Bronchial epithelial cell (primary cell): ENCODE data around the gene SMIM29. TPM values are rescaled to one million over a fixed set of nuclear protein-coding genes. Genes with fewer than 3 reads are reported as not detected.

Source experiments
- DNase-seq: peaks from one replicate; pipeline ENCODE4 v3.0.0-alpha.2; 2010; ENCODE audit warnings: low read depth
- FAIRE-seq: peaks from 2 replicates; lab custom pipeline; 2011; peaks lifted over from hg19 to GRCh38; lab: Jason Lieb, UNC
- H3K27me3 ChIP-seq: 2 replicates; pipeline ENCODE4 v1.5.1; 2011; ENCODE audit warnings: low read length; ENCODE audit not compliant: control insufficient read depth, insufficient read depth
- H3K36me3 ChIP-seq: 2 replicates; pipeline ENCODE4 v1.5.1; 2011; ENCODE audit warnings: low read length; ENCODE audit not compliant: control insufficient read depth, insufficient read depth
- H3K4me3 ChIP-seq: 2 replicates; pipeline ENCODE4 v1.5.1; 2011; ENCODE audit warnings: mild to moderate bottlenecking, low read depth, low read length, control low read depth
- CTCF ChIP-seq: IDR thresholded peaks from 2 replicates; pipeline ENCODE4 v1.5.1; 2011; ENCODE audit warnings: mild to moderate bottlenecking, moderate library complexity, low read length, control low read depth, inconsistent platforms; ENCODE audit not compliant: insufficient read depth, severe bottlenecking
- total RNA-seq: library from RNA; depleted of rRNA; stranded (reverse); fragments of >200 nt; gene quantifications from 2 replicates; pipeline ENCODE4 v1.2.1, GENCODE V29; 2014

SMIM29 gene
- total RNA-seq, 1 donor from 2014 or later, result 11.6 TPM

DNA sequence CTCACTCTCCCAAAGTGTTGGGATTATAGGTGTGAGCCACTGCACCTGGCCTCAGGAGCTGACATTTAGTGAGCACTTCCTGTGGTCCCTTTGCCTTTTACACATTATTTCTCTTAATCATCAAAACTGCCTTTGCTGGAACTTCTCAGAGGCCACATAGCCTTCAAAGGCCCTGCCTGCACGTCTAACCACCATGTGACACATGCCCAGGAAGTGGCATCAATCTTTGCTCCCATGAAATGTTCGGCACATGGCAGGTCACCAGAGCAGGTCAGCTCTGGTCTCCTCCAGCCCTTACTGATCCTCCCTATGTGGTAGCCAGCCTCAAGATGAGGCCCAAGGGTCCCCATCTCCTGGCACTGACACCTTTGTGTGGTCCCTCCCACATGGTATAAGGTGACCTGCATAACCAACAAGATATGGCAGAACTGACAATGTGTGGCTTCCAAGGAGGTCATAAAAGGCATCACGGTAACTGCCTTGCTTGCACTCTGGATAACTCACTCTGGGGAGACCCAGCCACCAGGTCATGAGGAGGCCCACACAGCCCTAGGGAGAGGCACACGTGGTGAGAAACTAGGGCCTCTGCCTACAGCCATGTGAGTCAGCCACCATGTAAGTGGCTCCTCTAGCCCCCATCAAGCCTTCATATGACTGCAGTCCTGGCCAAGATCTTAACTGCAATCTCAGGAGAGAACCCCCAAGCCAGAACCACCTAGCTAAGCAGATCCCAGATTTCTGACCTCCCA, 40.9 kb downstream of the SMIM29 start:
- DNase-seq (no peak), FAIRE-seq (no peak)
- no peak overlapping the region for H3K4me3 ChIP-seq
- no peaks in the 10 kb centered on the region for H3K36me3 ChIP-seq
- no peak for TF ChIP-seq CTCF
- no peaks in the 10 kb centered on the region for H3K27me3 ChIP-seq

GRCh38 chr6:34206726-34207125, 42.1 kb downstream of the SMIM29 start:
- no peaks in the 10 kb centered on the region for H3K36me3 ChIP-seq
- FAIRE-seq (no peak), DNase-seq (no peak)
- H3K27me3 ChIP-seq, result no peaks in the 10 kb centered on the region
- no peak overlapping the region for H3K4me3 ChIP-seq
- TF ChIP-seq CTCF, result no peak

DNA sequence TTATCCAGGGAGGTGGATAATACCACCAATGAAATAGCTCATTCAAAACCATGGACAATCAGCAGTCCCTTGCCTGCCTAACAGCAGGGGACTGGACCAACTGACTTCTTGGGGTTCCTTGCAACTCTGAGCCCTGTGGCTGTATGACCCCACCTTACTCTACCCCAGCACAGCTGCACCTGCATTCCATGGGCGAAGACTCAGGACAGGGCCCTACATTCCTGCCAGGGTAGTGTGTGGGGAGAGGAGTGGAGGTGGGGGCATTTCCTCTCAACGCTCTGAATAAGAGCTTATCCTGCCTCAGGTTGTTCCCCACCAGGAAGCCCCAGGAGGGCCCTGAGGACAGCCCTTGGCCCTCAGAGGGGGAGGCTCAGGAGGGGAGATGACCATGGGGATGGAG, 42.9 kb downstream of the SMIM29 start:
- no peak overlapping the region for H3K4me3 ChIP-seq
- DNase-seq (no peak), FAIRE-seq (no peak)
- no peaks in the 10 kb centered on the region for H3K36me3 ChIP-seq
- no peak for TF ChIP-seq CTCF
- no peaks in the 10 kb centered on the region for H3K27me3 ChIP-seq

DNA sequence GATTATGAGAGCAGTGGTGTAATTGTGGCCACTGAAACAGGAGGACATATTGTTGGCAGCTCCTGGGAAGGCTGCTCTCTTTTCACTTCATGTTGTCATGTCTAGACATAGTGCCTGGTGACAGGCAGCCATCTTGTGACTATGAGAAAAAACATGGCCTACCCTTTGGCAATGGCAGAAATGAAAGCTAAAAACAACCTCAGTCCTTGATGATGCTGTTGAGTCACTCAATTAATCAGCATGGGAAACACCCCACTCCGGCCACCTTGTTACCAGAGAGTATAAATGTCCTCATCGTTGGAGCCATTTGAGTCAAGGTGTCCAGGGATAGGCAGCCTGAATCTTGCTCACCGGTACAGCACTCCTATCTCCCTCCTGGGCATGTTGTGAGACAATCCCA, 43.3 kb downstream of the SMIM29 start:
- no peak overlapping the region for H3K4me3 ChIP-seq
- DNase-seq, result peak; percentile 85
- H3K36me3 ChIP-seq, result no peaks in the 10 kb centered on the region
- TF ChIP-seq CTCF, result no peak
- no peaks in the 10 kb centered on the region for H3K27me3 ChIP-seq
- FAIRE-seq, result peak; percentile 72

DNA sequence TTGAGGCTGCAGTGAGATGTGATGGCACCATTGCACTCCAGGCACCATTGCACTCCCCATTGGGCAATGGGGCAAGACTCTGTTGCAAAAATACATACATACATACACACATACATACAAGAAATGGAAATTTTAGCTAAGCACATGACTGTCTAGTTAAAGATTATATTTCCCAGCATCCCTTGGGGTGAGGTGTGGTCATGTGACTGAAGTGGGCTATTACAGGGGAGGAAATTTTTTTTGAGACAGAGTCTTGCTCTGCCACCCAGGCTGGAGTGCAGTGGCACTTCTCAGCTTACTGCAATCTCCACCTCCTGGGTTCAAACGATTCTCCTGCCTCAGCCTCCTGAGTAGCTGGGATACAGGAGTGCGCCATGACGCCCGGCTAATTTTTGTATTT, 44.1 kb downstream of the SMIM29 start:
- Histone ChIP-seq H3K4me3 (no peak overlapping the region), H3K27me3 (no peaks in the 10 kb centered on the region), H3K36me3 (no peaks in the 10 kb centered on the region)
- FAIRE-seq (no peak), DNase-seq (no peak)
- no peak for TF ChIP-seq CTCF
